DMS114 treated with DMSO at 0.1 percent for 48 hours (cell line): ENCODE results near the gene TAMM41.
"Not testable (repeated sequence)": the region's sequence is repeated elsewhere in the genome, so short reads cannot be mapped to it uniquely, and the experiment has no call there.

ENCODE experiments used
- DNase-seq: peaks from one replicate; lab custom pipeline; 2025; ENCODE audit not compliant: unreplicated experiment; lab: John Stamatoyannopoulos, UW

The TAMM41 gene

GRCh38 chr3:11815111-11815510 lies 31.6 kb downstream of the TAMM41 start:
- DNase-seq, result no peak

GRCh38 chr3:11814663-11815062 lies 32.0 kb downstream of the TAMM41 start:
- DNase-seq, result no peak

- no peak for DNase-seq
These were observed 36.4 kb downstream of the TAMM41 start for GRCh38 chr3:11810276-11810675.

GRCh38 chr3:11808231-11808630 lies 38.5 kb downstream of the TAMM41 start:
- no peak for DNase-seq

GRCh38 chr3:11807686-11808085 lies 39.0 kb downstream of the TAMM41 start:
- no peak for DNase-seq

- no peak for DNase-seq
These were observed 41.0 kb downstream of the TAMM41 start for GRCh38 chr3:11805716-11806115.

- DNase-seq, result peak; percentile 38
These were observed 42.5 kb downstream of the TAMM41 start for GRCh38 chr3:11803977-11804892.

- no peak for DNase-seq
These were observed 46.9 kb downstream of the TAMM41 start for GRCh38 chr3:11799791-11800190.

GRCh38 chr3:11794927-11795326 lies 51.8 kb downstream of the TAMM41 start:
- DNase-seq, result no peak

GRCh38 chr3:11791339-11792200 lies 55.1 kb downstream of the TAMM41 start:
- no peak for DNase-seq

- no peak for DNase-seq
These were observed 57.3 kb downstream of the TAMM41 start for GRCh38 chr3:11789412-11789811.

- DNase-seq, result no peak
These were observed 61.7 kb downstream of the TAMM41 start for GRCh38 chr3:11784971-11785377.

- DNase-seq, result no peak
These were observed 66.3 kb downstream of the TAMM41 start for GRCh38 chr3:11780341-11780740.

GRCh38 chr3:11779626-11780025 lies 67.1 kb downstream of the TAMM41 start:
- no peak for DNase-seq

GRCh38 chr3:11778248-11778647 lies 68.4 kb downstream of the TAMM41 start:
- no peak for DNase-seq

GRCh38 chr3:11776346-11776745 lies 70.3 kb downstream of the TAMM41 start:
- no peak for DNase-seq

- DNase-seq, result no peak
These were observed 71.2 kb downstream of the TAMM41 start for GRCh38 chr3:11775493-11775892.

GRCh38 chr3:11774296-11774877 lies 72.3 kb downstream of the TAMM41 start:
- DNase-seq, result peak; percentile 53

- not testable (repeated sequence) for DNase-seq
These were observed 74.8 kb downstream of the TAMM41 start for GRCh38 chr3:11771931-11772330.

- DNase-seq, result no peak
These were observed 76.0 kb downstream of the TAMM41 start for GRCh38 chr3:11770477-11771391.
